Breast epithelium (tissue), 4 donors: ENCODE measurements around the gene RERE. TPM values are rescaled to one million over a fixed set of nuclear protein-coding genes. Genes with fewer than 3 reads are reported as not detected.

Experiments used
- DNase-seq, 2 donors: peaks; one replicate each; pipeline ENCODE4 v3.0.0-alpha.2; 2019; ENCODE audit warnings: low spot score in 2 of 2
- H3K27ac ChIP-seq, 2 donors: fragments of 200-600 bp; sonication (generic) in 1 of 2; one replicate each; pipeline ENCODE4 v1.5.1; 2016 to 2019; ENCODE audit warnings: mild to moderate bottlenecking in 1 of 2
- H3K27me3 ChIP-seq, 2 donors: fragments of 200-600 bp; sonication (generic) in 1 of 2; one replicate each; pipeline versions ENCODE4 v1.5.1 to v1.6.0; 2017 to 2019; ENCODE audit warnings: control low read depth in 1 of 2, mild to moderate bottlenecking in 1 of 2
- H3K36me3 ChIP-seq: fragments of 200-600 bp; one replicate; pipeline ENCODE4 v1.5.1; 2019
- H3K4me1 ChIP-seq, 2 donors: fragments of 200-600 bp; sonication (generic); one replicate each; pipeline ENCODE4 v1.5.1; 2016 to 2019; ENCODE audit warnings: control low read depth in 1 of 2
- H3K4me3 ChIP-seq, 3 donors: fragments of 200-600 bp; sonication (generic); 1 replicate in 2 of 3; 2 replicates in 1 of 3; pipeline ENCODE4 v1.5.1; 2016 to 2019; ENCODE audit warnings: mild to moderate bottlenecking in 3 of 3, moderate library complexity in 2 of 3
- H3K9me3 ChIP-seq, 2 donors: fragments of 200-600 bp; sonication (generic) in 1 of 2; one replicate each; pipeline ENCODE4 v1.5.1; 2016 to 2019; ENCODE audit warnings: control low read depth in 1 of 2
- POLR2A ChIP-seq: fragments of 450-650 bp; IDR thresholded peaks from one replicate; pipeline ENCODE4 v1.6.1; 2016; ENCODE audit warnings: antibody characterized with exemption, mild to moderate bottlenecking, moderate library complexity
- POLR2AphosphoS5 ChIP-seq, 3 donors: sonication (generic); formaldehyde crosslinking; IDR thresholded peaks; one replicate each; pipeline ENCODE4 v1.6.1; 2017; ENCODE audit warnings: antibody characterized with exemption in 3 of 3
- intact Hi-C: fragments of 100-400 bp; cut with DNase I; formaldehyde crosslinking; loops from one replicate; pipeline ENCODE4 v1.15.1; 2023; ENCODE audit warnings: low total_unique reads
- total RNA-seq, 3 donors: library from RNA; depleted of rRNA; stranded (reverse); fragments of >200 nt; gene quantifications; one replicate each; pipeline ENCODE4 v1.1.0, GENCODE V29; 2016
- TF ChIP-seq, protein P1 (sequence below), 3 donors: fragments of 450-650 bp; IDR thresholded peaks; one replicate each; pipeline ENCODE4 v1.5.1; 2016 to 2017; ENCODE audit warnings: antibody characterized with exemption in 3 of 3, mild to moderate bottlenecking in 3 of 3, moderate library complexity in 3 of 3

Gene RERE
- total RNA-seq, 3 donors from 2014 or later = 65.8 to 166 (median 123) TPM

DNA sequence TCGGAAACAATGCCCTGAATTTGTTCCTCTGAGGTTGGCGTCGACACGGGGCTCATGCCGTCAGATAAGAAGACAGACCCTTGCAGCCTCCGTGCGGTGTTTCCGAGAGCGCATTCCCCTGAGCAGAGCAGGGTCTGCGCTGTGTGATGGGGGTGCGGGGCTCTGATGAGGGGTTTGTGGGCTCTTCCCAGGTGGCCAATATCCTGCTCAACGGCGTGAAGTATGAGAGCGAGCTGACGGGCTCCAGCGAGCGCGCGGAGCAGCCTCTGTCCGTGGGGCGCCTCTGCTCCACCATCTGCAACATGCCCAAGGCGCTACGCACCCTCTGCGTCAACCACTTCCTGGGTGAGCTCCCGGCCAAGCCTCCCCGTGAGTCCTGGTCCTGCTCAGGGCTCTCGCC lies 482.2 kb downstream of the RERE start:
- Histone ChIP-seq H3K27ac (no peak overlapping the region), H3K36me3 (no peaks in the 10 kb centered on the region), H3K4me3 (no peak overlapping the region), H3K27me3 (no peaks in the 10 kb centered on the region), H3K4me1 (no peaks in the 10 kb centered on the region), H3K9me3 (no peaks in the 10 kb centered on the region)
- DNase-seq = no peak
- TF ChIP-seq POLR2AphosphoS5 (IDR thresholded peaks at IDR 0.05) (no peak), POLR2A (no peak)
- TF ChIP-seq, protein P1, sequence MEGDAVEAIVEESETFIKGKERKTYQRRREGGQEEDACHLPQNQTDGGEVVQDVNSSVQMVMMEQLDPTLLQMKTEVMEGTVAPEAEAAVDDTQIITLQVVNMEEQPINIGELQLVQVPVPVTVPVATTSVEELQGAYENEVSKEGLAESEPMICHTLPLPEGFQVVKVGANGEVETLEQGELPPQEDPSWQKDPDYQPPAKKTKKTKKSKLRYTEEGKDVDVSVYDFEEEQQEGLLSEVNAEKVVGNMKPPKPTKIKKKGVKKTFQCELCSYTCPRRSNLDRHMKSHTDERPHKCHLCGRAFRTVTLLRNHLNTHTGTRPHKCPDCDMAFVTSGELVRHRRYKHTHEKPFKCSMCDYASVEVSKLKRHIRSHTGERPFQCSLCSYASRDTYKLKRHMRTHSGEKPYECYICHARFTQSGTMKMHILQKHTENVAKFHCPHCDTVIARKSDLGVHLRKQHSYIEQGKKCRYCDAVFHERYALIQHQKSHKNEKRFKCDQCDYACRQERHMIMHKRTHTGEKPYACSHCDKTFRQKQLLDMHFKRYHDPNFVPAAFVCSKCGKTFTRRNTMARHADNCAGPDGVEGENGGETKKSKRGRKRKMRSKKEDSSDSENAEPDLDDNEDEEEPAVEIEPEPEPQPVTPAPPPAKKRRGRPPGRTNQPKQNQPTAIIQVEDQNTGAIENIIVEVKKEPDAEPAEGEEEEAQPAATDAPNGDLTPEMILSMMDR (IDR thresholded peaks at IDR 0.05) = no peak
- intact Hi-C loops = no loop called here

DNA sequence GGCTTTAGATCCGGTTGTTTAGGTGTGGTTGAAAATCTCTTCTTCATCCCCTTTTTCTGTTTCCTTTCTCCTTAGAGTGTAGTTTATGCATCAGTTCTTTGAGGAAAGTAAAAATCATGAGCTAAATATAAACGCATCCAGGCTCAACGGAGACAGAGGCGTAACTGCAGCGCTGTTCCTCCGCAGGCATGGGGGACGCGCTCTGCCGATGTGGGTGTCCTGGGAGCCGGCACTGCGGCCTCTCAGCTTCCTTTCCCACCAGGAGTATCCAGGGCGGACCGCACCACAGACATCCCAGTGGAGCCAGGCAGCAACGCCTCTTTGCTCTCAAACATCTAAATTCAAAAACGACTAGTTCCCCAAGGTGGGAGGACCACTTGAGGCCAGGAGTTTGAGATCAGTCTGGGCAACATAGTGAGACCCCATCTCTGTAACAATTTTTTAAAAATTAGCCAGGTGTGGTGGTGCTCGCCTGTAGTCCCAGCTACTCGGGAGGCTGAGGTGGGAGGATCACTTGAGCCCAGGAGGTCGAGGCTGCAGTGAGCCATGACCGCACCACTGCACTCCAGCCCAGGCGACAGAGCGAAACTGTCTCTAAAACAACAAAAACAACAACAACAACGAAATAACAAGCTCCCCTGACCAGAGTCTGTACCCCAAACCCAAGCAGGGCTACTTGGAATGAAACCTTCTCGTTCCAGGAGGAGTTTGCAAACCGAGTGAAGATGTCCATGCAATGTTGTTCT lies 483.2 kb downstream of the RERE start:
- no peaks in the 10 kb centered on the region for H3K4me1 ChIP-seq
- no peaks in the 10 kb centered on the region for H3K27me3 ChIP-seq
- H3K4me3 ChIP-seq = no peak overlapping the region
- no peaks in the 10 kb centered on the region for H3K9me3 ChIP-seq
- DNase-seq = no peak
- intact Hi-C loops = no loop called here
- TF ChIP-seq POLR2AphosphoS5 (IDR thresholded peaks at IDR 0.05) (no peak), POLR2A (no peak)
- TF ChIP-seq, protein P1 (IDR thresholded peaks at IDR 0.05) = no peak
- H3K36me3 ChIP-seq = no peaks in the 10 kb centered on the region
- H3K27ac ChIP-seq = no peak overlapping the region

DNA sequence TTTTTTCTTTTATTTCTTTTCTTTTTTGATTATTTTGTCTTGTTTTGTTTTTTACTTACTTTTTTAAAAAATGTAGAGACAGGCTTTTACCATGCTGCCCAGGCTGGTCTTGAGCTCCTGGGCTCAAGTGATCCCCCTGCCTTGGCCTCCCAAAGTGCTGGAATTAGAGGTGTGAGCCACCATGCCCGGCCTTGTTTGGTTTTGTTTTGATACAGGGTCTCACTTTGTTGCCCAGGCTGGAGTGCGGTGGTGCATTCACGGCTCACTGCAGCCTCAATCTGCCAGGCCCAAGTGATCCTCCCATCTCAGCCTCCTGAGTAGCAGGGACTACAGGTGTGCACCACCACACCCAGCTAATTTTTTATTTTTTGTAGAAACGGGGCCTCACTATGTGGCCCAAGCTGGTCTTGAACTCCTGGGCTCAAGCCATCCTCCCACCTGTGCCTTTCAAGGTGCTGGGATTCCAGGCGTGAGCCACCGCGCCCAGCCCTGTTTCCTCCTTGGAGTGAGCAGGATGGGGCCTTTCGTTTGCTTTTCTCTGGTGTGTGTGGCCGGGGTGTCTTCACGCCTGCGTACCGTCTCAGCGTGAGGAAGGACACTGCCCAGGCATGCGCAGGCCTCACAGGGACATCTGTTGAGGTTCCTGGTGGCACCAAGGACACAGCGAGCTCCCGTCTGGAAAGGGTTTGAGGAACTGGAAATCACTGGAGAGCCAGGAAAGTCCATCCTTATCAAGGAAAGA lies 484.0 kb downstream of the RERE start:
- no peak for DNase-seq
- H3K9me3 ChIP-seq = no peaks in the 10 kb centered on the region
- H3K27ac ChIP-seq = no peak overlapping the region
- H3K36me3 ChIP-seq = no peaks in the 10 kb centered on the region
- TF ChIP-seq, protein P1 (IDR thresholded peaks at IDR 0.05) = no peak
- TF ChIP-seq POLR2AphosphoS5 (IDR thresholded peaks at IDR 0.05) (no peak), POLR2A (no peak)
- no peaks in the 10 kb centered on the region for H3K4me1 ChIP-seq
- intact Hi-C loops = no loop called here
- H3K27me3 ChIP-seq = no peaks in the 10 kb centered on the region
- H3K4me3 ChIP-seq = no peak overlapping the region

DNA sequence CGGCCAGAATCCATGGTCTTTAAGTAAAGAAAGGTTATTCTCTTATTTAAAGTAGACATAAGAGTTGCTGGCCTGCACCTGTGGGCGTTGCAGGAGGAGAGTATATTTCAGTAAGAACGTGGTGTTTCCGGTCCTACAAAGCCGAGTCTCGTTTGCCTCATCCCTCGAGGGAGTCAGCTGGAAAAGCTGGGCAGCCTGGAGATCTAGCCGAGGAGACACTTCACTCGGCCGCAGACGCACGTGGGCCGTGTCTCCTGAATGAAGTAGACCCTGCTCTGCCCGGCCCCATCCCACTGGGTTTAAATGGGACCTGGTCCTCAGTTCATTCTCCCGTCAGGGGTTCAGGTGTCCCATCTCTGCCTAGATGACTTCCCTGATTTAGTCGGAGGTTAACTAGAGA lies 484.6 kb downstream of the RERE start:
- intact Hi-C loops = no loop called here
- no peak overlapping the region for H3K27ac ChIP-seq
- H3K4me1 ChIP-seq = no peaks in the 10 kb centered on the region
- no peaks in the 10 kb centered on the region for H3K9me3 ChIP-seq
- no peak for DNase-seq
- no peak overlapping the region for H3K4me3 ChIP-seq
- no peaks in the 10 kb centered on the region for H3K27me3 ChIP-seq
- TF ChIP-seq POLR2A (no peak), POLR2AphosphoS5 (IDR thresholded peaks at IDR 0.05) (no peak)
- TF ChIP-seq, protein P1 (IDR thresholded peaks at IDR 0.05) = no peak
- no peaks in the 10 kb centered on the region for H3K36me3 ChIP-seq
